ENCODE data around the gene LARGE1.

The LARGE1 gene

DNA sequence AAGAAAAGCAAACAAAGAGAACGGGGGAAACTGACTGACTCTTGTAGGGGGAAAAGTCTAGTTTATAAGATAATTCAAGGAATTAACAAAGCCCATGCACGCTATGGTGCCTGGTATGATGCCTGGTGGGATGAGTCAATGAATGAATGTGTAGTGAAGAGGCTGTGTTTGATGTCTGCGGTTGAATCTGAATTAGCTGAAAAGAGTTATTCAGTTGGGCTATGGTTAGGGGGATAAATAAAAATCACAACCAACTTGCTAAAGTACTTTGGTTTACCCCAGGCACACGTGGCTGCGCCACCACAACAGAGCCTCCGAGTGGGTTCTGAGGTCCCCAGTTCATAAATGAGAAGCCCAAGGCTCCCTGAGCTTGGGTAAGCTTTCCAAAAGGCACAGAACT, 492.8 kb downstream of the LARGE1 start:
- no peak for DNase-seq (ENCODE audit: low read depth in 2 of 2)

DNA sequence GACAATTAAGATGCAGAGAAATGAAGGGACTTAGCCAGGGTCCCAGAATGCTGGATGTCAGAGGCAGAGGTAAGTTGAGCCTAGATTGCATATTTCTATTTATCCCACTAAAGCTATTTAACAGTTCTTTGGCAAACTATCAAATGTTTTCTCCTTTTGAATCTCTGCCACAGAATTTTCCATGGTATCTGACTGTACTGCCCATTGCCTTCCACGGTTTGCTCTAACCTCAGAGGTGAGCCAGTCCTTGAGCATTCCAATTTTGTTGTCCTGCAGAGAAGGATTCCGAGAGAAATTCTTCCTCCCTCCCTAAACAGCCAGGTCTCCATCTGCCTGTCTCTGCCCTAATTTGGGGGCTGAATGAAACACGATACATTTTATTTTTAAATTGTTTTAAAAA, 493.8 kb downstream of the LARGE1 start:
- DNase-seq (ENCODE audit: low read depth in 2 of 2): no peak

DNA sequence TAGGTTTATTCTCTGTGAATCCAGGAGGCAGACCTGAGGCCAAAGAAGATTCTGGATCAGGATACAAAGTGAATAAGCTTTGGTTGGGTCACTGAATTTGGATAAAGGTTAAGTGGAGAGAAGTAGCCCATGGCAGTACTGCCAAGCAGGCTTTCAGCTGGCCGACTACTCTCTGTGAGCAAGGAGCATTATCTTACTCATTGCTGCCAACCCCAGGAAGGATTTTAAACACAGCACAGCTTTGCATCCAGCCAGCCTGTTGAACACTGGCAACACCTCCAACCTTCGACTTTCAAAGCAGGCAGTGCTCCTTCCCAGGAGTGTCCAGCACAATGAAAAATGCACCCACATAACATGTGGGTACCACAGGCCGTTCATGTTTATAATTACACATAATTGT, 498.4 kb downstream of the LARGE1 start:
- no peak for DNase-seq (ENCODE audit: low read depth in 2 of 2)

GRCh38 chr22:33418484-33418883, 501.8 kb downstream of the LARGE1 start:
- DNase-seq (ENCODE audit: low read depth in 2 of 2): no peak

GRCh38 chr22:33415401-33415800, 504.9 kb downstream of the LARGE1 start:
- no peak for DNase-seq (ENCODE audit: low read depth in 2 of 2)

- no peak for DNase-seq (ENCODE audit: low read depth in 2 of 2)
These were observed 511.2 kb downstream of the LARGE1 start for GRCh38 chr22:33409079-33409478.

DNA sequence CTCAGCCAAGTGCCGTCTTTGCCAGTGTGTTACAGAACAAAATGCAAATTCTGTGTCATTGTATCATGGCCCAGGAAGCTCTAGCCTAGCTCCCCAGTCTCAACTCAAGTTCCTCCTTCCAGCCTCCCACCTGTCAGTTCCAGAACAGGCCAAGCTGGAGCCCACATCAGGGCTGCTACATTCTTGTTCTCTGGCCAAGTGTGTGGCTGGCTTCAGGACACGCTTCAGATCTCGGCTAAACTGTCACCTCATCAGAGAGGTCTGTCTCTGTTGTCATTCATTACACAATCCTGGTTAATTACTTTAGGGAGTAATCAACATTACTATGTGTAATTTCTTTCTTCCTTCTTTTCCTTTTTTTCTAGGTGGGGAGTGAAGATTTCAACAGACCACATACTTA, 515.1 kb downstream of the LARGE1 start:
- no peak for DNase-seq (ENCODE audit: low read depth in 2 of 2)

GRCh38 chr22:33404723-33405122, 515.6 kb downstream of the LARGE1 start:
- DNase-seq (ENCODE audit: low read depth in 2 of 2): no peak

GRCh38 chr22:33402325-33402724, 518.0 kb downstream of the LARGE1 start:
- no peak for DNase-seq (ENCODE audit: low read depth in 2 of 2)

- DNase-seq (ENCODE audit: low read depth in 2 of 2): no peak
These were observed 519.0 kb downstream of the LARGE1 start for GRCh38 chr22:33401291-33401690.

DNA sequence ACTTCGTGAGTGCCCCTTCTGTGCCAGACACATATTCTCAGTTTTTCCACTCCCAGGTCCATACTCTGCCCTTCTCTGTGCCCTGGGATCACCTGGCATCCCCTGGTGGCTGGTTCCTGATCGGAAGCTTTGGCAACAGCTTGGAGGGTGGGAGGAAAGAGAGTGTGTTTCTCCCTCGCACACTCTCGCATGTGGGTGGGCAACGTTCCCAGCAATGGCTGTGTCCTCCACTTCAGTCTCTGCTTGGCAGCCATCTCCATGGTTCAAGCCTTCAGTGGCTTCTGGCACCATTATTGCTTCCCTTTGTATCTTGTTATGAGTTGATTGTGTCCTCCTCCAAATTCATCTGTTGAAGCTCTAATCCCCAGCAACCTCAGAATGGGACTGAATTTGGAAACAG, 519.4 kb downstream of the LARGE1 start:
- DNase-seq (ENCODE audit: low read depth in 2 of 2): no peak

DNA sequence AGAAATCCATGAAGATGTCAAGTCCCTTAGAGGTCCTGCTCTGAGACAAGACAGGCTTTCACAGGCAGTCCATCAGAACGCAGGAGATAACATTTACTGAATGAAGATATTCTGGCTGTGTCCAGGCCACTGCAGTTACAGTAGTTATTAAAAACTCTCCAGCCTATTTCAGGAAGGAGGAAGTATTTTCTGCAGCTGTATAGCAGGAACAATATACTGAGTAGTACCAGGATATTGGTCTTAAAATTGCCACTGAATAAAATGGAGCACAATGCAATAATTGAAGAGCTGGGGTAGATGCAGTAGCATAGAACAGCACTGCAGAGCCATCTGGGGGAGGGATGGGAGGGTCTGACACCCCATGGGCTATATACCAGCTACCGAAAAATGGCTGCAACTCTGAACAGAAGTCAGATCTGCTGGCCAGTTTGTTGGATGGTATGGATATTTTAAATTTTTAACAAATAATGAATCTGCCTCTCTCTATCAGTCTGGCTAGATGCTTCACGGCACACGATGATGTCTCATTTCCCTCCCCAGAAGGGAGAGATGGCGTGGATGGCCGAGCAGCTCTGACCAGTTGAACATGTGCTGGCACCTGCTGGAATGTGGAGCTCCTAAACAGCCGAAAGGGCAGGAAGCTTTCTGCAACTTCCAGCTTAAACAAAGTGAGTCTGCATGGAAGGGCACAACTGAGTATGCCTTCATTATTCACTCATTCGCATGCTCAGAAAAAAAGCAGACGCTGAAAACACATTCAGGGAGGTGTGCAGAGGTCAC, 520.0 kb downstream of the LARGE1 start:
- DNase-seq (ENCODE audit: low read depth in 2 of 2): no peak

- DNase-seq (ENCODE audit: low read depth in 2 of 2): no peak
These were observed 522.8 kb downstream of the LARGE1 start for GRCh38 chr22:33397381-33397907.

- no peak for DNase-seq (ENCODE audit: low read depth in 2 of 2)
These were observed 526.8 kb downstream of the LARGE1 start for GRCh38 chr22:33393432-33393831.

DNA sequence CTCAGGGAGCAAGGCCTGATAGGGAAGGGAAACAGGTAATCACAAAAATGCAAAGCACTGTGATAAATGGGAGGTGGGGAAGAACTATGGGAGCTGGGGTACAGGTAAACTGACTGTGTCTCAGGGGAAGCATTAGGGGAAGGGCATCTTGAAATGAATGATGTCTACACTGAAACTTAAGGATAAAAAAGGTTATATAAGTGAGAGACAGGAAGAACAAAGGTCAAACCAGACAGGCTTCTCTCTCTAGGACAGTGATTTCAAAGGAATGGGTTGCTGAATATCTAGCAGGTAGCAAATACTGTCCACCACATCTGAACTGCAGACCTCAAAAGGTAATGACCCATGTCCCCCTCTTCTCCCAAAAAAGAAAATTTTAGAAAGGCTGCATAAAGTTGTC, 529.0 kb downstream of the LARGE1 start:
- DNase-seq (ENCODE audit: low read depth in 2 of 2): no peak

GRCh38 chr22:33389936-33390335, 530.3 kb downstream of the LARGE1 start:
- peak; percentile 63 to 64 for DNase-seq (ENCODE audit: low read depth in 2 of 2)

GRCh38 chr22:33386270-33386669, 534.0 kb downstream of the LARGE1 start:
- no peak for DNase-seq (ENCODE audit: low read depth in 2 of 2)

DNA sequence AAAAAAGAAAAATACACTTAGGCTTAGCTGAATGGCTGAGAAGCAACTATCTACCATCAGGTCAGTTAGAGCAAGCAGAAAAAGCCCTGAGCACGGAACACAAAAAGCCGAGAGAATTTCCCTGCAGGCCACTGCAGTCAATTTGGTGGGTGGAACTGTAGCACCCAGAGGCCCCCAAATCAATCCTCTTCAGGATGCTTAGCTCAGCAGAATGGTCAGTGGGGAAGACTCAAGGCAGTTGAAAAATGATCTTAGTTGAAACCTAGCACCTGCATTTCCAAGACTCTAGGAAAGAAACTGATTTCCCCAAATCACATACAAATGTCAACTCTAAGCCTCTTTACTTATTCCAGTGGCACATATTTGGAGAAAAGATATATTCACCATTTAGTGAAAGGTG, 534.7 kb downstream of the LARGE1 start:
- no peak for DNase-seq (ENCODE audit: low read depth in 2 of 2)

DNA sequence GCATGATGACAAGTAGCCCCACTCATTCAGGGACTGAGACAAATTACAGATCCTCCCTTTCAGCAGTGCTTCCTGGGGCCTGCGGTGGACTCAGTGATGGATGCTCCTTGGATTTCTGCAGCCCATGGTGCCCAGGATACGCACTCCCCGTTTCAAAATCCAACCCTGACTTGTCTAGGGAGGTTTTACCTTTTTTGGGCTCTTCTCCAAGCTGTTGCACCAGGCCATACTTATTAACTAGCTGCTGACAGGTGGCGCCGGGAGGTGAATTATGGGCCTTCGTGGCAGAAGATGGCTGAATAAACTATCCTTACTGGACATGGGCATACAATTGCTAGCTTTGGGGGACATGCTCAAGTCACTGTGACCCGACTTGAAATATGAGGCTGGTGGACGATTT, 537.8 kb downstream of the LARGE1 start:
- DNase-seq (ENCODE audit: low read depth in 2 of 2): no peak

- no peak for DNase-seq (ENCODE audit: low read depth in 2 of 2)
These were observed 538.5 kb downstream of the LARGE1 start for GRCh38 chr22:33381531-33382406.

- DNase-seq (ENCODE audit: low read depth in 2 of 2): peak; percentile 82 to 84
These were observed 539.3 kb downstream of the LARGE1 start for GRCh38 chr22:33380789-33381530.

- DNase-seq (ENCODE audit: low read depth in 2 of 2): no peak
These were observed 540.4 kb downstream of the LARGE1 start for GRCh38 chr22:33379836-33380235.
